T-helper 22 cell (primary cell): ENCODE measurements around the gene S100A10.
A peak's percentile ranks its signal among the peaks of the same experiment; 100 is the strongest.

Experiments
- DNase-seq: peaks from one replicate; pipeline ENCODE4 v3.0.0-alpha.2; 2020; ENCODE audit warnings: low read depth

S100A10 gene

DNA sequence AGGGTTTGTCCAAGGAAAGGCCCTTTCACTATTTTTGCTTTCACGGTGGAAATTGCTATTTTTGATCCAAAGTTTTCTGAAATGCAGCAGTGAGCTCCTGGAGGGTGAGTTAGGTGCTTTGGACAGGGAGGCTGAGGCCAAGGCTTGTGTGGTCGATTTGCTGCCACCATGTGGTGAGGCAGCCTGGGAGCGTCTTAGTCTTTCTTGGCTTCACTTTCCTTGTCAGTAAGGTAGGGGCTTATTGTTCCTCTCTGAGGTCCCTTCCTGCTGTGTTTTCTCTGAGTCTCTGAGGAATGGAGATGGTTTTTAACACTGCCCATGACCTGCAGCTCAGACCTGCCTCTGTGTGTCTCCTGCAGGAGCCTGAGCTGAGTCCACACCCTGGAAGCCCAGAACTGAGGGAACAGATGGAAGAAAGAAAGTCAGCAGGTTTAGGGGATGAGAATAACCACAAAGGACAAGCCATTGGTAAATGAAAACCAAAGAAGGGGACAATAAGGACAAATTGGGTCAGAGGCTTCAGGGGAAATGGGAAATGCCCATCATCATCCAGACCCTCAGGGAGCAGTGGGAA, 20.1 kb upstream of the S100A10 start:
- no peak for DNase-seq

DNA sequence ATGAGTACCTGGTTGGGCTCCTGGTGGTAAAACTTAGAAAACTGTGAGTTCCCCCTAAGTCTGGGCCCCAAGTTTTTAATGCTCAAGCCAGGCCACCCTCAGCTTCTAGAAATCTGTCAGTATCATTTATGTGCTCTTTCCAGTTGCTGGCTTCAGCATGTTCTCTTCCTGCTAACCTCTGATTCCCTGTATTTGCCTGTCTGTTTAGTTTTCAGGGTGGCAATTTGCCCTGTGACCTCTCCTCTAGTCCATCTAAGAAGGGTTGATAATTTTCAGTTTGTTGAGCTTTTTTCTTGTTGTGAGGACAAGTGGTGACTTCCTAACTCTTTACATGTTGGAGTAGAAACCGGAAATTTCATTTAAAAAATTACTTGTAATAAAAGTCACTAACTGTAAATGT, 16.0 kb upstream of the S100A10 start:
- no peak for DNase-seq

GRCh38 chr1:152007047-152007446, 13.4 kb upstream of the S100A10 start:
- DNase-seq, result no peak

- DNase-seq, result no peak
These were observed 11.8 kb upstream of the S100A10 start for GRCh38 chr1:152005360-152005912.

GRCh38 chr1:152003846-152004442, 10.3 kb upstream of the S100A10 start:
- no peak for DNase-seq

DNA sequence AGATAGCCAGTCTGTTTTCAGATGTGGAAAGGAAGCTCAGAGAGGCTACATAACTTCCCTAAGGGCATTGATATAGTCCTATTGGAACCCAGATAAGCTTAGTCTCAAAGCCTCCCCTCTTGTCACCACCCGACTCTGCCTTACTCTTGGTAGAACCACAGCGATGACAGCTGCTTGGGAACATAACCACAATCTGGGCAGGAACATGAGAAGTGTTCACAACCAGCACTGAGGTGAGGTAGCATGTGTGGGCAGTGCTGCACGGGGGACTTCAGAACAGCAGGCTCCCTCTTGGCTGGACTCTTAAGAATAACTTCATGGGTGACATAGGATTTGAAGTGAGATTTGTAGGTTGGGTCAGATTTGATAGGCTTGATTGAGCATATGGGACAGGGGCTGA, 9.3 kb upstream of the S100A10 start:
- no peak for DNase-seq

DNA sequence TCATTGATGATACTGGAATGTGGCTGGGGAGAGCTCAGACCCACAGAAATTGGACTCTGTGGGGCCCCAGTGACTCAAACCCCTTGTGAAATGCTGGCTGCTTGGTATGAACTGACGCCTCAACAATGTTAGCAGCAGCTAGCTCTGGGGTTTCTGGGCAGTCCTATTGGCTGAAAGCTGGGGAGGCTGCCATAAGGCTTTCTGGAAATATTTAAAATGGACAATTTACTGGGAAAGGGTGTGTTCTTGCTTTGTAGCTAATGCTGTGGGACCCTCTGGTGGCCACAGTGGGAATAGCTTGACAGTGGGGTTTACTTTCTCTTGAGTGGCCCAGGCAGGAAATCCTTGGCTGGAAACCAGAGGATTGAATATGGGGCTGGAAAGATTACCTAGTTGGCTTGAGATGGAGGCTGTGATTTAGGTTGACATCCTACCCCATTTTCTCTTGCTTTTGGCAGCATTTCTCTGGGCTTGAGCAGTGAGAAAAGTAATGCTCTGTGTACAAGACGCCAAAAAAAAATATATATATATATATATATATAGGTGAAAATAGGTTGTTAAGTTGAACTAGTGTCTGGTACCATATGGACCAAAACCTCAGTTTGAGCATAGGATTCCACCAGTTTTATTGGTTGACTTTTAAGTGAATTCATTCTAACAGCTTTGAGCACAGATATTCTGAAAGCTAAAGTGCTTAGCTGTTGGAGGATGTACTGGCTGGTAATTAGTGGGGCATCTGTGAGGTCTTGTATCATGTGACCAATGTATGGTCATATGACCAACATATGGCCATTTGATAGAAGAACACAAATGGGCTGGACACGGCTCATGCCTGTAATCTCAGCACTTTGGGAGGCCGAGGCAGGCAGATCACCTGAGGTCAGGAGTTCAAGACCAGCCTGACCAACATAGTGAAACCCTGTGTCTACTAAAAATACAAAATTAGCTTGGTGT, 8.2 kb upstream of the S100A10 start:
- peak; percentile 45 for DNase-seq

DNA sequence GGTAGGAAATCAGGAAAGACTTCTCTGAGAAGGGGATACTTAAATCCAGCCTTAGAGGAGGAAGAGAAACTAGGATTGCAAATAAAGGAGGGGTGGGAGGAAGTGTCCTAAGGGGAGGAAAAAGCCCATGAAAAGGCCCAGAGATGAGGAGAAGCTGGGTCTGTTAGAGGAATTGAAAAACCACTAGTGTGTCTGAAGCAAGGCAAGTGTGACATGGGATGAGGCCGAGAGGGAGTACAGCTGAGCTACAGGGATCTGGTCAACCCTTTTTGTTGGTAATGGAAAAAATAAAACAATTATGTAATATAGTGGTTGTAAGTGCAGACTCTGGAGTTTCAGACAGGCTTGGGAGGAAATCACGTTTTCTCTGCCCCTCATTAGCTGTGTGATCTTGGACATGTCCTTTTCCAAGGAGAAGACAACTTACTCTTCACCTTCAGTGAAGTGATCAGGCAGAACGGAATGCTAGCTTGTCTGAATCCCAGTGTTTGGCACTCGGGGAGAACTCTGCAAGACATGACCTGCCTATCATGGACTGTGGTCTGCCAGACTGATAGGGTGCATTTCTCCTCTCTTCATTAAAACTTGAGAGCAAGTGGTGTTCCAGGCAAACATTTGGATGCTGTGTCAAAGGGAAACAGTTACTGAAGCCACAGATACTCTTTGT, 7.4 kb upstream of the S100A10 start:
- no peak for DNase-seq

DNA sequence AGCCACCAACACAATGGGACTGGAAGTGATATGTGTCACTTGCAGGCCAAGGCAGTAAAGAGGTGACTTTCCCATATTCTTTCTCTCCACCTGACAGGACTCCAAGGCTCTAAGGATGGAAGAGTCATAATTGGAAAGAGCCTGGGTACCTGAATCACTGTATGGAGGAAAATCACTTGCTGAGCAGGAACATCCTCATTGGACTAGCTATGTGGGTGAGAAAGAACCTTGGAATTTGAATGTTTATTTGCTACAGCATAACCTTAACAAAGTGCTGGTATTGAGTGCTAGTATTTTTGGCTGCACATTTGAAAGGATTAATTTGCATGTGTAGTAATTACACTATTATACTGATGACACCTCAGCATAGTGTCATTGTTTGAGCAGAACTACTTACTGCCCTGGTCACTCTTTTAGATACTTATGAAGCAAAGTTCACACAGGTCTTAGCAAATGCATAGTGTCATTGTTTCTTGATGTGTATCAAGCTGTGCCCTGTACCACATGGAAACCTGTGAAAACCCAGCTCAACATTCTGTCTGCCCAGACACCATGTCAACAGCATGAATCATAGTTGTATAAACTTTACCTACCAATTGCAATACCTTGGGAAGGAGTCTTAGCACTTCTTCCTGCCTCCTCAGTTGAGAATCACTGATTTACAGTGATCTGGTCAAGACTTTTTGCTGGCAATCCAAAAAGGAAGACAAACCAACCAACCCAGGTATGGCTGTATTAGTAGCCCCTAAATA, 5.1 kb upstream of the S100A10 start:
- no peak for DNase-seq

DNA sequence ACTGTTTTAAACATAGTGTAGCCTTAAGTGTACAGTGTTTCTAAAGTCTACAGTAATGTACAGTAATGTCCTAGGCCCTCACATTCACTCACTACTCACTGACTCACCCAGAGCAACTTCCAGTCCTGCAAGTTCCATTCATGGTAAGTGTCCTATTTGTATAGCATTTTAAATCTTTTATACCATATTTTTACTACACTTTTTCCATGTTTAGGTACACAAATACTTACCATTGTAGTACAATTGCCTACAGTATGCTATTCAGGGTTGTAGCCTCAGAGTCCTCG, 3.6 kb upstream of the S100A10 start:
- no peak for DNase-seq

DNA sequence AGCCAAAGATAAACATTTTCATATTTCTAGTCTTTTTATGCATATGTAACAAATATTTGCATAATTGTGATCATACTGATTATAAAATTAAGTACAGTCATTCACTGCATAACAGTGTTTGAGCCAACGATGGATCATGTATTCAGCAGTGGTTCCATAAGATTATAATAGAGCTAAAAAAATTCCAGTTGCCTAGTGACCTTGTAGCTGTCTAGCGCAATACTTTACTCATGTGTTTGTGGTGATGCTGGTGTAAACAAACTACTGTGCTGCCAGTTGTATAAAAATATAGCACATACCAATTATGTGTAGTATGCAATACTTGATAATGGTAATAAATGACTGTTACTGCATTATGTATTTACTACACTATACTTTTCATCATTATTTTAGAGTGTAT, 2.1 kb upstream of the S100A10 start:
- DNase-seq, result no peak

DNA sequence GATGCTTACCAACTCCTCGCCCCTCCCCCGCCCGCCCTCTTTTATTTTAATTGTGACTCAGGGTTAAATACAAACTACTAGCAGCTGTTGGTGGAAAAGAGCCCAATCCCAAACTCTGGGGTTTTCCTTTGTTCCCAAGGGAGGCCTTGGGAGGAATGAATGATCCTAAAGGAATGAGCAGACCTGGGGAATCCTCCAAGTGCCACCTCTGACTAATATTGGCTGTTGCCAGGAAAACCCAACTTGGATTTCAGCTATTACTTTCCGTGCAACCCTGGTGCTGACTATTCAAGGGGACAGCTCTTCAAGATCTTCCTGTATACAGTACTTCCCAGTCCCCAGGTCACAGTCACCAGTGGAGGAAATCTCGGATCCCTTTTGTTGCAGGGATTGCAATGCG, 1.3 kb upstream of the S100A10 start:
- no peak for DNase-seq

DNA sequence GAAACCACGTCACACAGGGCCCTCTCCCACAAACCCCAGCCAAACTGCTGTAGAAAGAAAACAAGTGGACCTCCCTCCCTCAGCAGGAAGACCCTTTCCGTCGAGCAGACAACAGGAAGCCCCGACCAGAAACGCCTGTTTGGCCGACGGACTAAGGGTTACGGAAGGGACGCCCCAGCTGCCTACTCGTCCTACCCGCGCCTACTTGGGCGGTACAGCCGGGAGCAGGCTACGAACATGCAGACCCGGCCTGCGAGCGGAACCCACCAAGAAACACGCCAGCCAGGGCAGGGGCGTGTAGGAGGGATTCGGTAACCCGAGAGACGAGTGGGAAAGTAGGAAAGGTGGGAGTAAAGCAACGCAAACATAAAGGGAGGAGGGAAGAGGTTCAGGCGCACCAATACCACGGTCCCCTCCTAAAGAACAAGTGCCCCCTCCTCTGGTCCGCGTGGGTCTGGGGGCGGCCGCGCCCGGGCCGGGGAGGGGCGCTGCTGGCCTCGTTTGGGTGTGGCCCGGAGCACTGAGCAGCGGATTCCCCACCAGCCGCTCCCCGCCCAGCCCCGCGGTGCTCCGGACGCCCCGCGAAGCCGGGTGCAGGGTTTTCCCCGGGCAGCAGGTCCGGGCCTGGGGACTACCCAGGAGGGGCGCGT, 450 bp downstream of the S100A10 start:
- DNase-seq, result peak; percentile 15

- peak; percentile 44 for DNase-seq
These were observed 1.2 kb downstream of the S100A10 start for GRCh38 chr1:151992303-151993083.

GRCh38 chr1:151991663-151992302, 1.9 kb downstream of the S100A10 start:
- DNase-seq, result no peak

- DNase-seq, result no peak
These were observed 2.8 kb downstream of the S100A10 start for GRCh38 chr1:151990856-151991198.

GRCh38 chr1:151990058-151990855, 3.4 kb downstream of the S100A10 start:
- no peak for DNase-seq

GRCh38 chr1:151989211-151989862, 4.3 kb downstream of the S100A10 start:
- peak; percentile 29 for DNase-seq
